ENCODE data around the gene MC4R. TPM values are rescaled to one million over a fixed set of nuclear protein-coding genes. Genes with fewer than 3 reads are reported as not detected.
"Not testable (repeated sequence)": the region's sequence is repeated elsewhere in the genome, so short reads cannot be mapped to it uniquely, and the experiment has no call there.

Gene MC4R
- not detected in 2 replicates for total RNA-seq (2014; rRNA removed; shearing (Covaris generic))

DNA sequence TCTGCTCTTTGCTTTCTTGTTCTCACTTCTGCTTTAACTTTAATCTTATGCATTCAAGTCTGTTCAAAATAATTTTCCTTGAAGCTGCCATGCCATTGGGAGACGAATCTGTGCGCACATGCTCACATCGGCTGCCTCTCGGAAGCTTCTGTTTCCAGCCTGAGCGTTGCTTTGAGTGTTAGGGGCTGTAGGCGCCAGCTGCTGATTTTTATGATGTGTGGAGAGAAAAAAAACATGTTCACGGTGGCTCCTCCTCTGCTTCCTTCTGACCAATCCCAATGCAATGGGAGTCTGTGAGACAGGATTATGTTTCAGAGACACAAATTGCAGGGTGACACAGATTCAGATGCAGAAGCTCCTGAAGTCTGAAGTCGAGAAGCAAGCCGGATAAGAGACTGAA lies at the start of gene MC4R:
TSS of gene MC4R (minus strand) at position 180 of the 400 bp plus-strand sequence. CDS start 426 bp downstream, outside the sequence.
- peak; percentile 59 for DNase-seq (ENCODE audit: low read depth)

GRCh38 chr18:60422306-60422705 lies 49.7 kb upstream of the MC4R start:
- DNase-seq (ENCODE audit: low read depth) = not testable (repeated sequence)

GRCh38 chr18:60421356-60422118 lies 49.0 kb upstream of the MC4R start:
- DNase-seq (ENCODE audit: low read depth) = peak; percentile 1

DNA sequence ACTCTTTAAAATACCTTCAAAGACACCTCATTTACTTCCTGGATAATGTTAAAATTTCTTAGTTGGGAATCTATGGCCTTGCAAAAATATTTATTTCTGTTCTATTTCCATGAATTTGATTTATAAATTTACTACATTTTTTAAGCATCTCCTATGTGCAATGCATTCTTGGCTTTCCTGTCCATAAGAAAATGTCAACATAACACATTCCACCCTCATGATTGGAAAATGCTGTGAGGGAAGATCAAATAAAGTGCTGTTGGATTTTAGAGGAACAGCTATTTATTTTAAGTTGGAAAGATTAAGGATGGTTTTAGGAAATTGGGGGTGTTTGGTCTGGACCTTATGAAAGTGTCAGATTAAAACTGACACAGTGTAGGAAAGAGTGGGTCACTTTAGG lies 45.4 kb upstream of the MC4R start:
- no peak for DNase-seq (ENCODE audit: low read depth)

GRCh38 chr18:60413944-60414547 lies 41.5 kb upstream of the MC4R start:
- peak; percentile 23 for DNase-seq (ENCODE audit: low read depth)

GRCh38 chr18:60411715-60412114 lies 39.1 kb upstream of the MC4R start:
- no peak for DNase-seq (ENCODE audit: low read depth)

GRCh38 chr18:60406721-60407120 lies 34.1 kb upstream of the MC4R start:
- DNase-seq (ENCODE audit: low read depth) = no peak

- no peak for DNase-seq (ENCODE audit: low read depth)
Measured at GRCh38 chr18:60404486-60405085, 32.0 kb upstream of the MC4R start.

DNA sequence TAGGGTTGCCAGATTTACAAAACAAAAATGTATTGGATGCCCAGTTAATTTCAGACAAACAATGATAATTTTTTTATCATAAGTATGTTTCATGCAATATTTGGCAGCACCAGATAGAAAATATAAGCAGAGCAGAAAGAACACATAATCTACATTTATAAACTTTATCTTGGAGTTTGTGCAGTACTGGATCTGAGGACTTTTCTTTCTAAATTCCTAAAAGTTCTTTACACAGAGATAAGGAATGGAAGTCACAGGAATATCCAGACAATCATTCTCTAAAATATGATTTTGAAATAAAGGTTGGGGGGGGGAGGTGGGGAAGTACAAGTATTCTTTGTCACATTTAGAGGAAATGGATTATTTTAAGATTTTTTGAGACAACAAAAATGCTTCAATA lies 28.8 kb upstream of the MC4R start:
- DNase-seq (ENCODE audit: low read depth) = no peak

DNA sequence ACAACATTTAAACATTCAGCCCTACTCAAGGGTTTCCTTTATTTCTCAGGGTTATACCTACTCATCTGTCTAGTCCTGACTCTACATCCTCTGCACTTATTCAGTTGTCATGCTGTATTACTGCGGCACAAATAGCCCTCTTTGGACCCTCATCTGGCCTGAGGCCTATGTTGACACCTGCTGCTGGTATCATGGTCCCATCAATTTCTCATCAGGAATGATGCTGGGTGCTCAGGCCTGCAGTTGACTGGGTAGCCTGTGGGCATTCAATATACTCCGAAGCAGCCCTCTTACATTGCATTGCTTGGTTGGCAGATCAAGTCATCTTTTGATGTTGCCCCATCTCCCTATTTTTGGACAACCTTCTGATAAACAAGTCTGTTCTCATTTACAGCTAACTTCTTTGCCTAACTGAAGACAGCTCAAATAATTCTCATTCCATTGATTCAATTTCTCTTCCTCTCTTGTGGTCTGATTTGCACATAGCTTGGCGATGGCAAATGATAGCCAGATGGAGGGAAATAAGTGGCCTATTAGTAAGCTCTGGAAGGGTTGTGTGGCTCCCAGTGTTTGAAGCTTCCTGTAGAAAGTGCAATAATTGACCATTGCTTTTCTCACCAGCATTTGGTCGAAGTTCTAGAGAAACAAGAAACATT lies 19.1 kb upstream of the MC4R start:
- DNase-seq (ENCODE audit: low read depth) = no peak

DNA sequence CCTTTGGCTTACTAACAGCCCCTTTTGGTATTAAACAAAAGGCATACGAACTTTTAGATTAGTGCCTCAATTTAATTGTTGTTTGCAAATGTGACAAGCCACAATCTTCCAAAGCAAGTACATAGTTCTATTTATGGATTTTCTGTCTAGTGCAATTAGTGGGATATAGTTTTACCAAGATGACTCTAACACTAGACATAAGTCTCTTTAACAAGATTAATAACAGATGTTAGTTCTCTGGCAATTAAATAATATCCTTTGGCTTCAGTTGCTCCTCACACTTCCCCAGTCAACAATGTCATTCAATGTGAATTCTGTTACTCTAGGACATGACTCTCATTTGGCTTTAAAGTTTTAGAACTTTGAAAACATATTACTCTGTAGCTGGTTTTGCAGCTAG lies 16.7 kb upstream of the MC4R start:
- DNase-seq (ENCODE audit: low read depth) = no peak

DNA sequence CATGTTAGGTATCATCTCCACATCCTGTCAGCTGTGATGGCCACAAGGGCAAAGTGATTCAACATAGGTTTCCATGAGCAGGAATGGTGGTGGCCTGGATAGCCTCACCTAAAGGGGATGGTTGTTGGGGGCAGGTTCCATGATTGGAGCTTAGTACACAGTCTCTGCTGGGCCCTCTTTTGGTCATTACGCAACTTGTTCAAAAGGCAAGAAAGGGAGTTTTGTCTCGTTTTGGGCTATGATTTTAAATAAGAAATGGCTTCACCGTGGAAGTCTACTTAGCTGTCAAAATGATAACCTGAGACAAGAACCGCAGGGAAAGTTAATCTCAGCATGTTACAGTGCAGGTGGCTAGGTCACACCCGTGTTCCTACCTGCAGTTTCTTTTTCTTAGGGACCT lies 13.1 kb upstream of the MC4R start:
- DNase-seq (ENCODE audit: low read depth) = no peak

- no peak for DNase-seq (ENCODE audit: low read depth)
Measured at GRCh38 chr18:60383893-60384292, 11.3 kb upstream of the MC4R start.

DNA sequence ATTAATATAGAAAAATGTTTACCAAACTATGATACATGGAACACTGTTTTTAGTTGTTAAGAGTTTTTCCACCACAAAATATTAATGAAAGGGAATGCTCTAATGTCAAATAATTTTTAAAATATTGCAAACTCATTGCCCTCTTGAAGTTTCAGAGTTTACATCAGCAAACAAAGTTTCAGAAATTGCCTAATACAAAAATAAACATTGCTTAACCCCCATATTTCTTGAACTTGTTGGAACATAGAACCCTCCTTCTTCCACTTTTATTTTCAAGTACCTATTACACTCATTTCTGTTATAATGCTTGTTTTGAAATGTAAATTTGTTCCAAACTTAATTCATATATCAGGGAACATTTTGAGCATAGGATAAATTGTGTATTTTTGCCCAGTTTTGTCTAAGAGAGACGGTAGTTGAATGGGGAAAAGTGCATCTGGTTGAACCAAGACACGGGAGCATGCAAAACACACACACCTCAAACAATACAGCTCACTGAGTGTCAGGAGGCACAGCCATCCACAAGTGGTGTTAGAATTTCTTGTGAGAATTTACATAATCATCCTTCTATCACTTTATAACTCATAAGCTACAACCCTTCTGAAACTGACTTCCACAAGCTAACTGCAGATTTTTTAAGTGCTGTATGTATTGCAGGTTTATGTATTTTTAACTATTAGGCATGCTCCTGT lies 5.3 kb upstream of the MC4R start:
- DNase-seq (ENCODE audit: low read depth) = no peak

DNA sequence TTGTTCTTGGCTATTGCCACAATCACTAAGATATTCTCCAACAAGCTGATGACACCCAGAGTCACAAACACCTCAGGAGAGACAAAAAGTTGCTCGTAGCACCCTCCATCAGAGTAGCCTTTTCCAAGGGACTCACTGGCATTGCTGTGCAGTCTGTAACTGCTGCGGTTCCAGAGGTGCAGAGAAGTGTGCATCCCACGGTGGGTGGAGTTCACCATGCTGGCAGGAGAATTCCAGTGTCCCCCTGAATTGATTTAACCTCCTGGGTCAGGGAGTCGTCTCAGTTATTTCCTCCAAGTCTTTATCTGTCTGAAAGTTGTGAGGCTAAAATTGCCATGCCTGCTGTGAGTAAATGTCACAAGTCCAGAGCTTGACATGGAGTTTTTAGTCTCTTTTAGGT lies 443 bp downstream of the MC4R start:
- DNase-seq (ENCODE audit: low read depth) = no peak

- DNase-seq (ENCODE audit: low read depth) = no peak
Measured at GRCh38 chr18:60358516-60358915, 14.1 kb downstream of the MC4R start.

DNA sequence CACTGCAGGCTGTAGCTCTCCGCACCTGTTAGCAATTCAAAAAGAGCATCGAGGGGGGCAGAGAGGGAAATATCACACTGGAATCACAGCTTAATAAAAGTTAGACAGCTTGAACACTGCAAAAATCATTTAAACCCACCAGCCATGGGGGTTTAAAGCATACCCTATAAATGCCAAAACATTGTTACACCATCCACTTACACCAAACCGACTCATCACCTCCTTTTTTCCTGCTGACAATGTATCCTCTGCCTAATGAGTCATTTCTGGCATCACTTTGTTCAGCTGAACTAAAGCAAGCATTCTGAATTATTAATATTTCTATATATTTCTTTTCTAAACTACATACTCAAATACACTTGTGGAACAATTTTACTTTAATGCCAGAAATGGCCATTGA lies 21.6 kb downstream of the MC4R start:
- no peak for DNase-seq (ENCODE audit: low read depth)

- no peak for DNase-seq (ENCODE audit: low read depth)
Measured at GRCh38 chr18:60350150-60350549, 22.4 kb downstream of the MC4R start.

DNA sequence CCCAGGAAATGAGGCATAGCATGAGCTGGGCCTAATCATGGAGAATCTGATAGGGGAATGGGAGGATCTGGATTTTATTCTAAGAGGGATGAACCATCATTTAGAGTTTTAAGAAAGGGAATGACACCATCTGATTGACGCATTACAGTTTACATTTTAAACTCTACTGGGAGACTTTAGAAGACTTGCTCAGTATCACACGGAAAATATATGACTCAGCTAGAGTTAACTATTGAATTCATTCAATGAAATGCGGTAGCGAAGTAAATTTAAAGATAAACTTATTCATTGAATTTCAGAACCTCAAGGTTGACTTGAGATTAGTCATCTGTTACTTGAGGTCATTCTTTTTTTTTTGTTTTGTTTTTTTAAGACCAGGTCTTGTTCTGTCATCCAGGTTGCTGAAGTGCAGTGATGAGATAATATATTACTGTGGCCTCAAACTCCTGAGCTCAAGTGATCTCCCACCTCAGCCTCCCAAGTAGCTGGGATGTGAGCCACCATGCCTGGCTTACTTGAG lies 25.0 kb downstream of the MC4R start:
- peak; percentile 59 for DNase-seq (ENCODE audit: low read depth)

DNA sequence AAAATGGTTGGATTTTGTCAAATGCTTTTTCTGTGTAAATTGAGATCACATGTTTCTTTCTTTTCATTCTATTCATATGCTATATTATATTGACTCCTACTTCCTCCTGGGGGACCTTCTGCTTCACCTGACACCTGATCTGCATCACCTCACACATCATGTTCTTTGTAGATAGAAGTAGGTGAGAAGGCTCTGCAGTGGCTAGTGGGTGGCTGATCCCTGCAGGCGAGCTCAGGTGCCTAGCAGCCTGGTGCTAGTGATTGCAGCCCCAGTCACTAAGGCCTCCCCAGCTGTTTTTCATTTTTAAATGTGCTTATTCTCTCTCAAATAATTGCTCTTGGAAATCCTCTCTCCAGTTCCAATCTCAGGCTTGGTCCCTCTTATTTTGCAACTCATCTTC lies 33.6 kb downstream of the MC4R start:
- DNase-seq (ENCODE audit: low read depth) = no peak

GRCh38 chr18:60331890-60332289 lies 40.7 kb downstream of the MC4R start:
- DNase-seq (ENCODE audit: low read depth) = no peak

DNA sequence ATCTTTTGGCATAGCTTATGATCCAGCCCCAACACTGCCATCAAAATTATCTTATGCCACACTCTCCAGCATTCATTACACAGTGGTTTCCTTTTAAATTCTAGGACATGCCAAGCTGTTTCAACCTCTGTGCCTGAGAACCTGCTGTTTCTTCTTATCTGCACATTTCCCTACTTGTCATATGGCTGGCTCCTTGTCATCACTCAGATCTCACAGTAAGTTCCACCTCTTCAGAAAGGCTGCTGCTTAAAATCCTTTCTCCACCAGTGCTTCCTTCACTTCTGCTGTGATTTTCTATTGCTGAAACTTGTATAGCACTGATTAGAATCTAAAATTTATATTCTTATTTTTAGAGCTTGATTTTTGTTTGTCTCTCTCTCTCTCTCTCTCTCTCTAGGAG lies 43.4 kb downstream of the MC4R start:
- DNase-seq (ENCODE audit: low read depth) = no peak
